ENCODE measurements around the gene ZFP28.
A peak's percentile ranks its signal among the peaks of the same experiment; 100 is the strongest.

ZFP28 gene

GRCh38 chr19:56567274-56568120 lies 28.7 kb downstream of the ZFP28 start, which contains the start of gene ZNF470 (continued):
- no peak for TF ChIP-seq ZNF280D (tag by site-specific recombination; IDR thresholded peaks at IDR 0.05)
- TF ChIP-seq EGR2 (tag by site-specific recombination; IDR thresholded peaks at IDR 0.05; ENCODE audit: low read depth) = peak; percentile 86
- TF ChIP-seq ZEB2 (tag by site-specific recombination; IDR thresholded peaks at IDR 0.05) = no peak
- TF ChIP-seq KLF17 (tag by site-specific recombination; IDR thresholded peaks at IDR 0.05) = no peak
- no peak for TF ChIP-seq ZSCAN30 (tag by site-specific recombination; IDR thresholded peaks at IDR 0.05)
- peak; percentile 86 for TF ChIP-seq ZNF785 (tag by site-specific recombination; IDR thresholded peaks at IDR 0.05)
- TF ChIP-seq ZNF561 (tag by site-specific recombination; IDR thresholded peaks at IDR 0.05; ENCODE audit: borderline replicate concordance) = peak; percentile 98
- TF ChIP-seq ZNF335 (tag by site-specific recombination; conservative IDR thresholded peaks at IDR 0.05) = peak; percentile 98
- no peak for TF ChIP-seq ZNF214 (tag by site-specific recombination; IDR thresholded peaks at IDR 0.05; ENCODE audit: borderline replicate concordance)
- TF ChIP-seq ZBTB20 (tag by site-specific recombination; IDR thresholded peaks at IDR 0.05) = peak; percentile 89
- no peak for TF ChIP-seq ZSCAN18 (tag by site-specific recombination; IDR thresholded peaks at IDR 0.05)
- TF ChIP-seq ZNF341 (tag by site-specific recombination; IDR thresholded peaks at IDR 0.05; ENCODE audit: low read depth) = peak; percentile 67
- TF ChIP-seq ZNF169 (tag by site-specific recombination; IDR thresholded peaks at IDR 0.05) = 0 out of 2 replicates have a peak, but pooled peaks have one; percentile 56
- TF ChIP-seq GFI1B (tag by site-specific recombination; IDR thresholded peaks at IDR 0.05) = no peak
- TF ChIP-seq PRDM6 (tag by site-specific recombination; IDR thresholded peaks at IDR 0.05) = no peak
- no peak for TF ChIP-seq ZNF37A (tag by site-specific recombination; IDR thresholded peaks at IDR 0.05)
- no peak for TF ChIP-seq ZBTB44 (tag by site-specific recombination; IDR thresholded peaks at IDR 0.05)
- TF ChIP-seq ZNF416 (tag by site-specific recombination; IDR thresholded peaks at IDR 0.05) = peak; percentile 8; the same call in 1 of the 2 replicates
- TF ChIP-seq ZNF571 (tag by site-specific recombination; IDR thresholded peaks at IDR 0.05) = no peak
- no peak for TF ChIP-seq ZNF664 (tag by site-specific recombination; IDR thresholded peaks at IDR 0.05)
- no peak; the same call in 1 of the 2 replicates for TF ChIP-seq ZNF501 (tag by site-specific recombination; IDR thresholded peaks at IDR 0.05)
- no peak for TF ChIP-seq ZNF792 (tag by site-specific recombination; IDR thresholded peaks at IDR 0.05)
- TF ChIP-seq ZNF473 (tag by site-specific recombination; IDR thresholded peaks at IDR 0.05) = no peak
- TF ChIP-seq ZNF600 (tag by site-specific recombination; IDR thresholded peaks at IDR 0.05) = peak; percentile 73
- no peak for TF ChIP-seq PRDM2 (tag by site-specific recombination; IDR thresholded peaks at IDR 0.05; ENCODE audit: borderline replicate concordance)

Data from HEK293 (cell line).